Ovary (tissue), 9 donors: ENCODE measurements around the gene DKK1. TPM values are rescaled to one million over a fixed set of nuclear protein-coding genes. Genes with fewer than 3 reads are reported as not detected.
A peak's percentile ranks its signal among the peaks of the same experiment; 100 is the strongest.

ENCODE experiments used
- DNase-seq, 5 donors: peaks; one replicate each; pipeline ENCODE4 v3.0.0-alpha.2; 2019 to 2020
- H3K27ac ChIP-seq, 2 donors: fragments of 200-600 bp; one replicate each; pipeline versions ENCODE4 v1.5.1 to v1.8.0; 2019 to 2022
- H3K27me3 ChIP-seq: fragments of 200-600 bp; one replicate; pipeline ENCODE4 v1.8.0; 2022
- H3K36me3 ChIP-seq: fragments of 200-600 bp; sonication (generic); one replicate; pipeline ENCODE4 v1.5.1; 2019
- H3K4me1 ChIP-seq: one replicate; pipeline ENCODE4 v1.8.1; 2013; ENCODE audit warnings: mild to moderate bottlenecking, moderate library complexity; ENCODE audit not compliant: insufficient read depth
- H3K4me3 ChIP-seq: fragments of 200-600 bp; sonication (generic); one replicate; pipeline ENCODE4 v1.5.1; 2017
- H3K9me3 ChIP-seq, 2 donors: fragments of 200-600 bp in 1 of 2; sonication (generic) in 1 of 2; one replicate each; pipeline versions ENCODE4 v1.5.1 to v1.8.1; 2013 to 2019; ENCODE audit warnings: mild to moderate bottlenecking in 1 of 2, moderate library complexity in 1 of 2
- EP300 ChIP-seq: sonication (generic); formaldehyde crosslinking; IDR thresholded peaks from one replicate; pipeline ENCODE4 v1.6.1; 2017; ENCODE audit warnings: antibody characterized with exemption
- POLR2A ChIP-seq: fragments of 450-650 bp; IDR thresholded peaks from one replicate; pipeline ENCODE4 v1.6.1; 2017; ENCODE audit warnings: antibody characterized with exemption, mild to moderate bottlenecking, moderate library complexity
- WGBS, 3 donors: extraction: QIAGEN DNeasy Blood & Tissue Kit in 1 of 3; methylation state at CpG; one replicate each; pipeline versions ENCODE4 v1.1.5 to v1.1.7; 2013 to 2017; 5-methylcytosine and 5-hydroxymethylcytosine counted together
- intact Hi-C, 4 donors: fragments of 100-400 bp; cut with DNase I; formaldehyde crosslinking; loops; one replicate each; pipeline versions ENCODE4 v1.11.0 to v1.15.1; 2022 to 2023
- polyA plus RNA-seq, 2 donors: library from polyadenylated mRNA; stranded (reverse); fragments of 200-250 nt in 1 of 2; fragments of 350-450 nt in 1 of 2; fragmentation: Illumina TruSeq in 1 of 2; extraction: RNeasy Lipid Tissue Mini Kit (QIAGEN cat#74804) in 1 of 2; gene quantifications; one replicate each; pipeline ENCODE4 v1.2.3, GENCODE V29; 2013 to 2014
- total RNA-seq, 7 donors: library from RNA; depleted of rRNA in 2 of 7; stranded (reverse); fragments of >200 nt in 2 of 7; fragmentation: NEBNext Ultra II Directional in 3 of 7; extraction: Animal tissue kit (Norgen Biotek cat#: 25700) in 3 of 7; gene quantifications; one replicate each; pipeline versions ENCODE4 v1.1.0 to v1.2.4, GENCODE V29; 2016 to 2023
- TF ChIP-seq, protein P1 (sequence below), 3 donors: fragments of 450-650 bp in 2 of 3; fragments of 200-600 bp in 1 of 3; IDR thresholded peaks; one replicate each; pipeline versions ENCODE4 v1.5.1 to v1.8.0; 2016 to 2022; ENCODE audit warnings: antibody characterized with exemption in 3 of 3, mild to moderate bottlenecking in 1 of 3
- donor health status: DM: no; HTN: no; CAD: no; lungs with moderate emphysema.
- donor health status: DM: no; HTN: no; CAD: no.
- donor health status: Bipolar disorder and iron deficiency.
- donor health status: DM: yes; HTN: yes; CAD: no.
- donor health status: DM: no; HTN: no; CAD: no.
- donor health status: DM: yes; HTN: yes; CAD: no.

Gene DKK1
- total and polyA plus RNA-seq, 9 donors = 0.27 to 4.2 (median 0.57) TPM; not detected in 2

DNA sequence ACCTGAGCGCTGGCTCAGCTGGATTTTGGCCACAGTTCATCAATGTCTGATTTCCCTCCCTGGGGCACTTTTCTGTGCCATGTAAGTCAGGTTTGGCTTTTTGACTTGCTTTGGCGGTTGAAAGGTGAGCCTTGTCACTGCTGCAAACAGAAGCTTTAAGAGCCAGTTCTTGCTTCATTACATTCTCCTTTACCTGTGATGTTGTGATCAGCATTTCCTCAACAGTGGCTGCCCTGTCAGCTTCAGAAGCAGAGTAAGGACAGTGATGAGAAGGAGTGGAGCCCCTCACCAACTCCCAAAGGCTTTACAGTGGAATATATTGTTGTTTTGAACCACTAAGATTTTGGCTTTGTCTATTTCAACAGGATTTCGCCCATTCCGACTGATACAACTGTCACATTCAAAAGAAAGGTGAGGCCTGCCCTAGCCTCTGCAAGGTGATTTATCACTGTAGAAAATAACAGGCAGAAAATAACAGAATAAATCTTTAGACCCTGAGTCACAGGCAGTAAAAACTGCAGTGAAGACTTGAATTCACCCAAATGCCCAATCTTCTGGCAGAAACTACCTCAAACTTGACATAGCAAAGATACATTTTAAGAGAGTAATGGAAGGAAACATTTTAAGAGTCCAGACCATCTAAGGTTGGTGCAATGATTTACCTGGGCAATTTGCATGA lies 13.3 kb upstream of the DKK1 start:
- 79 to 87% (median 82%) methylated on average over 4 of the region's 4 CpGs for WGBS, 3 donors
- no peaks in the 10 kb centered on the region for H3K4me1 ChIP-seq
- H3K36me3 ChIP-seq = no peaks in the 10 kb centered on the region
- intact Hi-C loops = no loop called here
- no peaks in the 10 kb centered on the region for H3K9me3 ChIP-seq
- no peak overlapping the region for H3K4me3 ChIP-seq
- TF ChIP-seq POLR2A = no peak
- TF ChIP-seq, protein P1, sequence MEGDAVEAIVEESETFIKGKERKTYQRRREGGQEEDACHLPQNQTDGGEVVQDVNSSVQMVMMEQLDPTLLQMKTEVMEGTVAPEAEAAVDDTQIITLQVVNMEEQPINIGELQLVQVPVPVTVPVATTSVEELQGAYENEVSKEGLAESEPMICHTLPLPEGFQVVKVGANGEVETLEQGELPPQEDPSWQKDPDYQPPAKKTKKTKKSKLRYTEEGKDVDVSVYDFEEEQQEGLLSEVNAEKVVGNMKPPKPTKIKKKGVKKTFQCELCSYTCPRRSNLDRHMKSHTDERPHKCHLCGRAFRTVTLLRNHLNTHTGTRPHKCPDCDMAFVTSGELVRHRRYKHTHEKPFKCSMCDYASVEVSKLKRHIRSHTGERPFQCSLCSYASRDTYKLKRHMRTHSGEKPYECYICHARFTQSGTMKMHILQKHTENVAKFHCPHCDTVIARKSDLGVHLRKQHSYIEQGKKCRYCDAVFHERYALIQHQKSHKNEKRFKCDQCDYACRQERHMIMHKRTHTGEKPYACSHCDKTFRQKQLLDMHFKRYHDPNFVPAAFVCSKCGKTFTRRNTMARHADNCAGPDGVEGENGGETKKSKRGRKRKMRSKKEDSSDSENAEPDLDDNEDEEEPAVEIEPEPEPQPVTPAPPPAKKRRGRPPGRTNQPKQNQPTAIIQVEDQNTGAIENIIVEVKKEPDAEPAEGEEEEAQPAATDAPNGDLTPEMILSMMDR (IDR thresholded peaks at IDR 0.05) = no peak
- TF ChIP-seq EP300 = no peak
- DNase-seq = no peak
- H3K27ac ChIP-seq = no peak overlapping the region
- no peaks in the 10 kb centered on the region for H3K27me3 ChIP-seq

DNA sequence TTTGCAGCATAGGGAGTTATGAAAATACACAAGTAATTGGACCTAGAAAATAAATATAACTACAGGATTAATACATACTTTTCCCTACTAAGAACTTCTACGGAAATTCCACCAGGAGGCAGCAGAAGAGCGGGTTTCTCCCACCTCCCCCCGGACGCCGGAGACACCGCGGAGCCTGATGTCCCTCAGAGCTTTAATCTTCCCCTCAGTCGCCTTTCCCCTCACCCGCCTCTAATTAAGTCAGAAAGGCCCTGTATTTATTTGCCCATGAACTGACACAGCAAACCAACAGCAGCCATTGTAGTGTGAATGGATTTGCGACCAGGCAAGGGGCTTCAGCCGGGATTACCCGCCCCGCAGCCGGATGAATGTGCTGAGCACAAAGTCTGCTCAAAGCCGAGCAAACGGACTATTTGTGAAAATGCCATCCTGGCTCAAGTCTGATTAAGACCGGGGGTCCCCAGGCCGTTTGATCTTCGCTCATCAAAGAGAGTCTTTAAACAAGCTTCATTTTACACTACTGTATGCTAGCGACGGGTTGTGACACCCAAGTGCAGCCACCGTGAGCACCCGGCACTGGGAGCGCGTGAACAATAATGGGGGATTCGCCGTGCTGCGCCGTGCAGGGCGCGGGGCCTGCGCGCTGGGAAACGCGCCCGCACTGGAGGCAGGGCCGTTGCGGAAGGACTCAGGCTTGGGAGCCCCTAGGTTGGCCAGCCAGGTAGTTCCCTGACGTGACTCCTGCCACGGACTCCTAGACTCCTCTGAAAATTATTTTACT lies 5.6 kb upstream of the DKK1 start:
- H3K27ac ChIP-seq = no peak overlapping the region
- TF ChIP-seq, protein P1 (IDR thresholded peaks at IDR 0.05) = peak in 1 of 3 donors; percentile 19
- TF ChIP-seq POLR2A (no peak), EP300 (no peak)
- H3K4me3 ChIP-seq = peak overlapping the region; percentile 29
- no peaks in the 10 kb centered on the region for H3K36me3 ChIP-seq
- no peaks in the 10 kb centered on the region for H3K9me3 ChIP-seq
- 2 to 5% (median 4%) methylated on average over 40 of the region's 40 CpGs for WGBS, 3 donors
- peaks cover 2% of the 10 kb centered on the region for H3K4me1 ChIP-seq
- DNase-seq = peak; percentile 9 to 40 (median 25)
- no peaks in the 10 kb centered on the region for H3K27me3 ChIP-seq
- intact Hi-C loops = no loop called here

DNA sequence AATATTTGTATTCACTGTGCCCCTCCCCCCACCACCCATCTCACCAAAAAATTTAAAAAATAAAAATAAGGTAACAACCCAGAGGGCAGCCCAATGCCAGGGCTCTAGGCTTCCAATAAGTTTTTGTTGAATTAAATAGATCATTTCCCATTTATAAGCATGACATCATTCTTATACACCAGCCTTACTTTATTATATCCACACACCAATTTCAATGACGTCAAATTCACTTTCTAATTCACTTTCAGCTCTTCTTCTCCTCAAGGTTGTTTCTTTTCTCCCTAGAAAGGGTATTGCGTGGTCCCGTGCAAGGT lies 1.2 kb upstream of the DKK1 start:
- no peak overlapping the region for H3K4me3 ChIP-seq
- intact Hi-C loops = no loop called here
- no peaks in the 10 kb centered on the region for H3K9me3 ChIP-seq
- 10 to 18% (median 12%) methylated on average over 3 of the region's 3 CpGs for WGBS, 3 donors
- peaks cover 5% of the 10 kb centered on the region for H3K4me1 ChIP-seq
- no peak for TF ChIP-seq EP300
- no peak for TF ChIP-seq POLR2A
- TF ChIP-seq, protein P1 (IDR thresholded peaks at IDR 0.05) = no peak
- H3K27ac ChIP-seq = no peak overlapping the region
- H3K36me3 ChIP-seq = no peaks in the 10 kb centered on the region
- H3K27me3 ChIP-seq = no peaks in the 10 kb centered on the region
- DNase-seq = no peak

DNA sequence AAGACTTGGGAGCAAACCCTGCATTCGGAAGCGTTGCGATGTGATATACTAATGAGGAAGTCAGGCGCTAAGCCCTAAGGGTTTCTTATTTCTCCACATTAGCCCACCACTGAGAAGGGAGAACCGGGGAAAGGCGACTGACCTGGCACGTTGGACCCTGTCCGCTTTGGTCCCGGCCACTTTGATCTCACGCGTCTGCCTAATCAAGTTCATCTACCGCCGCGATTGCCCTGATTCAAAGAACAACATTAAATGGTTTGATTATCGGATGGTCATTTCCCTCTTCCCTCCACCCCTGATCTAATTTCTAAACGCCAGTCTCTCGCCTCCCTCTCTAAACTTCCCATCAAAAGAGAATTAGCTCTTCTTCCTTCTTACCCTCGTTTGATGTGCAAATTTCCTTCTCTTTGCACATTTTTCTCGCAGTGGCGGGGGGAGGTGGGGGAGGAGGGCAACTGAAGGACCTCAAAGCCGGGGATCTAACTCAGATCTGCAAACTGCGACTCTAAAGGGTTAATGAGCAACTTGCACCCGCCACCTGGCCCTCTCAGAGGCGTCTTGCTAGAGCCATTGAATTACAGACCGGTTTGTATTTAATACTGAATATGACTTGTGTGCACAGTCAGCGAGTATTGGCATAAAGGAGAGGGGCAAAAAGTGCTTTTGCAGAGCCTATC lies 687 bp upstream of the DKK1 start:
- Histone ChIP-seq H3K27me3 (no peaks in the 10 kb centered on the region), H3K4me3 (peak overlapping the region; percentile 35), H3K4me1 (peaks cover 5% of the 10 kb centered on the region), H3K9me3 (no peaks in the 10 kb centered on the region), H3K36me3 (no peaks in the 10 kb centered on the region), H3K27ac (no peak overlapping the region)
- no peak for DNase-seq
- 3 to 4% (median 3%) methylated on average over 26 of the region's 26 CpGs for WGBS, 3 donors
- TF ChIP-seq, protein P1 (IDR thresholded peaks at IDR 0.05) = no peak
- TF ChIP-seq POLR2A (no peak), EP300 (no peak)
- intact Hi-C loops = no loop called here
